AG09319 (cell line): Measurements from ENCODE around the gene ZNF385A.
A peak's percentile ranks its signal among the peaks of the same experiment; 100 is the strongest.

Source experiments
- DNase-seq: peaks from one replicate; pipeline ENCODE4 v3.0.0-alpha.2; 2010; ENCODE audit warnings: low read depth; ENCODE audit errors: extremely low read depth
- CTCF ChIP-seq: IDR thresholded peaks from 2 replicates; pipeline ENCODE4 v1.5.1; 2011; ENCODE audit warnings: low read depth, mild to moderate bottlenecking, inconsistent platforms, low read length, moderate library complexity

The ZNF385A gene

GRCh38 chr12:54413284-54414190 lies 29.0 kb upstream of the ZNF385A start:
- TF ChIP-seq CTCF, result no peak
- no peak for DNase-seq

DNA sequence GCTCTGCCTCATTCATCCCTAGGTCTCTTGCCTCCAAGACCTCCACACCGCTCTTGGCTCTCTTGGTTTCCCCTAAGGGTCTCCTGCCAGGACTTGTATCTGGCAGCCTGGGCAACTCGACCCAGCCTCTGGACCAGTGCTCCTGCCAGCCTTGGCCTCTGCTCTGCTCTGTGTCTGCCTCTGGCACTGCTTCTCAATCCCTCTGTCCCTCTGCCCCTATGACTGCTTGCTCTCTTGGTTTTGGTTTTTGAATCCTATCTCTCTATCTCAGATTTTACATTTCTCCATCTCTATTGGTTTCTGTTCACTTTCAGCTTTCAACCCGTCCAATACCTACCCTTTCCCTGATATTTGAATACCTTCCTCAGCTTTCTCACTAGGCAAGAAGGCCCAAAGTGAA lies 28.3 kb upstream of the ZNF385A start:
- DNase-seq, result no peak
- TF ChIP-seq CTCF, result no peak

GRCh38 chr12:54412348-54412747 lies 27.8 kb upstream of the ZNF385A start:
- no peak for TF ChIP-seq CTCF
- no peak for DNase-seq

DNA sequence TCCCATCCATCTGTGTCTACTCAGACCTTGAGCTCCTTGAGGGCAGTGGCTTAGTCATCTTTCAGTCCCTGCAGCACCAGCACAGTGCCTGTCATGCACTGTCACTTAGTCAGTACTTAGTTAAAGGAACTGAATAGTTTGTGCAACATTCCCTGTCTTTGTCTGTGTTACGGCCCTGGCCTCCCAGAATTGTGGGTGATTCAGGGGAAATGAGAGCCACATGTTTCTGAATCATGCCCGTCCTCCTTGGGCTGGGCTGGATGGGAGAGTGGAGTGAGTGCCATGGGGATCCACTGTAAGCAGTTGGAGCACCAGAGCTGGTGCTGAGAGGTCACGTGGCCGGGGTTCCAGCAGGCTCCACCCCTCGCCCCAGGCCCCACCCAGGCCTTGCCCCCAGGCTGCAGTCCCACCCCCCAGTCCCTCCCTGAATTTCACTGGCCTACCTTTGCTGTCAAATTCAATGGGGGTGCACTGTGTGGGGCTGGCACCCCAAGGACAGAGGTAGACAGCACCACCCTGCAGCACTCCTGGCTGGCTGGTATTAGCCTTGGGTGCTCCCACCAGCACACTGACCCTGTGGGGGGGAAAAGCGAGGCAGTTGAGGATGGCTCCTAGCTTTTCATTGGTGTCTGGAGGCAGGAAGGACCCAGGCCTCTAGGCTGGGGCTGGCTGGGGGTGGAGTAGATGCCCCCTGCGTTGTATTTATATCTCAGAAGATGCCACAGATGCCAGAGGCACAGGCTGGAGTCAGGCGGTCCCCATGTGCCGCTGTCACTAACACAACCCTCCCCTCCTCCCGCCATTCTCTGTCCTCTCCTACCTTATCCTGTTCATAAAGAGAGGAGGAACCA lies 27.1 kb upstream of the ZNF385A start:
- DNase-seq, result peak; percentile 87
- no peak for TF ChIP-seq CTCF

DNA sequence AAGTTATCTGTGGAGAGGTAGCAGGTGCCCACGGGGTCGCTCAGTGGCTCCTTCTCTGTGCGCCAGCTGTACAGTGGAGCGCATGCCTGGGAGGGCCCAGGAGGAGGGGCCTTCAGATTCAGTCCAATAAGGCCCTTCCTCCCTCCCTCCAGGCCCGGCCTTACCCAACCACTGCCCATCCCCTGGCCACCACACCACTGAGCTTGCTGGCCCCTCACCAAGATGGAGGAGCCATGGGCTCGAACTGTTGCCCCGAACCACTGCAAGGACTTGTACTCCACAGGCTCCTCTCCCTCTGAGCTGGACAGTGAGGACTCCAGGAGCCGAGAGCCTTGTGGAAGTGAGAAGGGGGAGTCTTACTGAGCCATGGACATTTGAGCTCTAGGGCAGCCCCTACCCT lies 24.7 kb upstream of the ZNF385A start:
- TF ChIP-seq CTCF, result no peak
- no peak for DNase-seq

- no peak for DNase-seq
- TF ChIP-seq CTCF, result no peak
Measured at GRCh38 chr12:54407183-54407905, 22.8 kb upstream of the ZNF385A start.

DNA sequence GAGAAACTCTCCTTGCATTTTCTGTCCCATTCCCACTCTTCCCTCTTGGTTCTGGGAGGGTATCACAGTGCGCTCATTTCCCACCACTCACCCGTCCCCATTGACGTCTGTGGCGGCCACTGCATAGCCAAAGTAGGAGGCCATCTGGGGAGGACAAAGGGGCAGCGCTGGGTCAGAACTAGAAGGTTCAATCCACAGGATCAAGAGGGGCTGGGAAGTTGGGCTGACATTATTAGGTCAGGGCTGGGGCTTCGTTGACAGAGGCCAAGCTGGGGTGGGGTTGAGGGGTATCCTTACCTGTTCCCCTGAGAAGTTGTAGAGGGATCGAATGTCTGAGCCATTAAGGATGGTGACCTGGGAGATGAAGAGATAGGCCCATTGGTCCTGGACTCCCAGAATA lies 21.0 kb upstream of the ZNF385A start:
- no peak for DNase-seq
- TF ChIP-seq CTCF, result no peak
